IPS-18a (cell line): ENCODE data around the gene AGTR1.

Experiments used
- H3K27ac ChIP-seq: one replicate; pipeline ENCODE4 v1.5.1; 2013; ENCODE audit warnings: low read length
- H3K27me3 ChIP-seq: one replicate; pipeline ENCODE4 v1.6.1; 2013; ENCODE audit warnings: mild to moderate bottlenecking, low read length; ENCODE audit not compliant: control insufficient read depth, insufficient read depth
- H3K36me3 ChIP-seq: one replicate; pipeline ENCODE4 v1.6.1; 2013; ENCODE audit warnings: low read depth, low read length; ENCODE audit not compliant: control insufficient read depth
- H3K4me1 ChIP-seq: one replicate; pipeline ENCODE4 v1.6.1; 2013; ENCODE audit warnings: low read depth, low read length; ENCODE audit not compliant: control insufficient read depth
- H3K4me3 ChIP-seq: one replicate; pipeline ENCODE4 v1.5.1; 2013; ENCODE audit warnings: low read length
- H3K9ac ChIP-seq: one replicate; pipeline ENCODE4 v1.6.1; 2013; ENCODE audit warnings: mild to moderate bottlenecking, low read length, moderate library complexity
- H3K9me3 ChIP-seq: one replicate; pipeline ENCODE4 v1.6.1; 2013; ENCODE audit warnings: low read depth, low read length; ENCODE audit not compliant: control insufficient read depth

AGTR1 gene

DNA sequence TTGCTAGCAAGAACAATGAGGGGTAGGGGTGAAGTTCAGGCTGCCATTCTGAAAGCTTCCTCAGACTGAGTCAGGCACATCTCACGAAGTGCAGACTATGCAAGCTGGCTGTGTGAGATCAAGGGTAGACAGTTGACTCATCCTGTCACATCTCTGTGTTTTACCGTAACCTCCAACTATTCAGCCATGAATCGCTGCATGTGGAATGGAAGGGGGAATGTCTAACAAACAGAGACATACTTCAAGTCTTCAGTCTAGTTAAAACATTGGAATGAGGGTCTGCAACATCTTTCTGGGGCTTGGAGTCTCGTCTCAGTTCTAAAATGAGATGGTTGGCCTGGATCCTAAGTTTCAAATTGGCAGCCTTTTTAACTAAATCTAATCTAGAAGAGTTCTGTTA, 25.9 kb downstream of the AGTR1 start:
- H3K9me3 ChIP-seq, result no peaks in the 10 kb centered on the region
- H3K27me3 ChIP-seq, result no peaks in the 10 kb centered on the region
- H3K36me3 ChIP-seq, result no peaks in the 10 kb centered on the region
- no peak overlapping the region for H3K9ac ChIP-seq
- H3K27ac ChIP-seq, result no peak overlapping the region
- H3K4me1 ChIP-seq, result peaks cover 11% of the 10 kb centered on the region
- H3K4me3 ChIP-seq, result no peak overlapping the region

DNA sequence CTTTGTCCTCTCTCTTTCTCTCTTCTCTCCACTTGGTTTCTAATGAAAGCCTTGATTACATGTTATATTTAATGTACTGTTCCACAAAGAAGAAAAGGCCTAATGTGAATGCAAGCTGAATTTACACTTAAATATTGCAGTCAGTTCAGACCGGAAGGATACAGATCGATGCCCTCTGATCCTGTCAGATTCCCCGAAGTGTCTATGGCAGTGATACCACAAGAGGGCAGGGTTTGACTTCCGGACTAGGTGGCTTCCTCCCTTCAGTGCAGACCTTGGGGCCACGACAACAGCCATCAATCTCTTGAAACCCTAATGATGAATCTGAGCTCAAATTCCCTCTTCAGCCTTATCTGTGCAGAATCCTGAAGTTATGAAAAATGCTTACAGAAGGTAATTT, 29.5 kb downstream of the AGTR1 start:
- Histone ChIP-seq H3K9ac (no peak overlapping the region), H3K4me3 (no peak overlapping the region), H3K27ac (no peak overlapping the region), H3K4me1 (no peaks in the 10 kb centered on the region), H3K9me3 (no peaks in the 10 kb centered on the region), H3K27me3 (no peaks in the 10 kb centered on the region), H3K36me3 (no peaks in the 10 kb centered on the region)

DNA sequence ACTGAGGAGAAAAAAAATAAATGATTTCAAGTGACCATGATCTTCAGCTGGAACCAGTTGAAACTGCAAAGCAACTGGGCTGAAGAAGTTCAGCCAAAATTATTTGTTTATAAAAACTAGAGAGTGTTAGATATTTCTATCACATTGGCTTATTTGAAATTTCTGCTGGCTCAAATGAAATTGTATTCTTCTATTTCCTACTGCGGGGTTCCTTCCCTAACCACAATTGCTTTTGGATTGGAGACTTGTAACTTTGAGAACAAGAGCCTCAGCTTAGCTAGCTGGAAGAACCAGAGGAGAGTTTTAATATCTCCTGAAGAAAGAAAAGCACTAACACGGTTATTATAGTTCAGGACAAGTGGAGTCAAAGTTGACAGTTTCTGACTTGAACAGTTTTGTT, 31.1 kb downstream of the AGTR1 start:
- H3K27ac ChIP-seq, result no peak overlapping the region
- H3K4me3 ChIP-seq, result no peak overlapping the region
- no peak overlapping the region for H3K9ac ChIP-seq
- H3K27me3 ChIP-seq, result no peaks in the 10 kb centered on the region
- H3K4me1 ChIP-seq, result no peaks in the 10 kb centered on the region
- no peaks in the 10 kb centered on the region for H3K9me3 ChIP-seq
- H3K36me3 ChIP-seq, result no peaks in the 10 kb centered on the region

DNA sequence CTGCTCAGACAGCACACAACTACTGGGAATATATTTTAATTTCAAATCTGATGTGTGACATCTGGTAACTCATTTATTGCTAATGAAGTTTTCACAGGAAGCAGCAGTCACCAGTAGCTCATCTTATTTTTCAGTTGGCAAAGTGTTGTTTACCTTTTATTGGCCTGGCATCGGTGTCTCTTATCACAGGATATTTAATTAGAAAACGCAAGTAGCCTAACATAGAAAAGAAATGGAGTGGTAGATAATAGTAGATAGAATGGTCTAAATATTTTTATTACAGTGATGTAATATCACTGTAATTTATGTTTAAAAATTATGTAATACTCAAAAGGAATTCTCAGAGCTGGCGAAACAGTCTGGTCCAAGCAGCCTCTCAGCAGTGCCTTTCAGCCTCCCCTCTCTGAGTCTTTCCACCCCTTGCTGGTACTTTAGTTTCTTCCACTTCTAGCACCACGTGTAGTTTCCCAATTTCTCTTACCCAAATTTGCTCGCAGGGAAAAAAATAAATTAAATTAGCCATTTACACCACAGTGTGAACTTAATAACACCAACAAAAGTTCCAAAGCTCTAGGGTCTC, 31.9 kb downstream of the AGTR1 start:
- no peak overlapping the region for H3K4me3 ChIP-seq
- H3K9me3 ChIP-seq, result no peaks in the 10 kb centered on the region
- H3K9ac ChIP-seq, result no peak overlapping the region
- no peaks in the 10 kb centered on the region for H3K36me3 ChIP-seq
- no peak overlapping the region for H3K27ac ChIP-seq
- H3K4me1 ChIP-seq, result no peaks in the 10 kb centered on the region
- H3K27me3 ChIP-seq, result no peaks in the 10 kb centered on the region

DNA sequence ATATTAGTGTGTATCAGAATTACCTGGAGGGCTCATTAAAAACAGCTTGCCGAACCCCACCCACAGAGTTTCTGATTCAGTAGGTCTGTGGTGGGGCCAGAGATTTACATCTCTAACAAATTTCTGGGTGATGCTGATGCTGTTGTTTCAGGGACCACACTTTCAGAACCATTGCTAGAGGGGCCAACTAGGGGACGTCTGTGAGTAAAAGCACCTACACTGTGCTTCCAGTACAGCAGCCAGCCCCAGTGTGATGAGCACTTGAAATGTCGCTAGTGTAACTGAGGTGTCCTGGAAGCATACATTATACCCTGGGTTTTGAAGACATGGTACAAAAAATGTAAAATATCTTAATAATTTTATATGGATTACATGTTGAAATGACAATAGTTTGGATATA, 33.0 kb downstream of the AGTR1 start:
- Histone ChIP-seq H3K27me3 (no peaks in the 10 kb centered on the region), H3K4me3 (no peak overlapping the region), H3K36me3 (no peaks in the 10 kb centered on the region), H3K9ac (no peak overlapping the region), H3K9me3 (no peaks in the 10 kb centered on the region), H3K27ac (no peak overlapping the region), H3K4me1 (no peaks in the 10 kb centered on the region)

DNA sequence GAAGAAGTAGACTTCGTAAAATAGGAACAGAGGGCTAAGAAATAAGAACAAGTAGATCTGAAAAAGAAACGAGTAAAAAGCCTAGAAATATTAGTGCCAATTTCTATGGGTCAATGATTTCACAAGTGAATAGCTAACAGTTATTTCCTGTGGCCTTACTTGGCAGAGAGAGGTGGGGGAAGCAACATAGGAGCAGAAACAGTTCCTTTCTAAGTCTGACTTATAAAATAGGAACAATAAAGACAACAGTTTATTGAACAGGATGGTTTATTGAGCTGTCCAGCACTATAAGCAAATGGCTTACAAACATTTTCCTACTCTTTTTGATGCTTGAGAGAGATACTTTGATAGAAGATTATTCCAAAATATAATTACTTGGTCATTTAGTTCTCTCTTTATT, 37.9 kb downstream of the AGTR1 start:
- Histone ChIP-seq H3K36me3 (no peaks in the 10 kb centered on the region), H3K9ac (no peak overlapping the region), H3K27ac (no peak overlapping the region), H3K27me3 (no peaks in the 10 kb centered on the region), H3K4me1 (no peaks in the 10 kb centered on the region), H3K4me3 (no peak overlapping the region), H3K9me3 (no peaks in the 10 kb centered on the region)

DNA sequence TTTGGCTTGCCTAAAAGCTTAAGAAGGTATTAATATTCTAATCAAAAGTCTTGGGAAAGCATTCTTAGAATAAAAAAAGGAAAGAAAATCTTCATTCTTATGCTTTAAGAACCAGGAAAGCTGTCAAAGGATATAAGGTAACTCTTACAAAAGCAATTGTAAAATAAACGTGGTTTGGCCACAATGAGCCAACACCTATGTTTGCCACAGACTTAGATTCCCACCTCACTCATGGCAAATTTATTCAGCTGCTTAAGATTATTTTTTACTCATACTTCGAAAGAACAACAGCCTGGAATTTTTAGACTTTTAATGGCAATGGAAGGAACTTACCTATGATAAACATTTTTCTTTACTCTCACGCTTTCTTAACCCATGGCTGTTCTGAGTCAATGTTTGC, 38.4 kb downstream of the AGTR1 start:
- Histone ChIP-seq H3K9ac (no peak overlapping the region), H3K4me3 (no peak overlapping the region), H3K27me3 (no peaks in the 10 kb centered on the region), H3K9me3 (no peaks in the 10 kb centered on the region), H3K4me1 (no peaks in the 10 kb centered on the region), H3K36me3 (no peaks in the 10 kb centered on the region), H3K27ac (no peak overlapping the region)

DNA sequence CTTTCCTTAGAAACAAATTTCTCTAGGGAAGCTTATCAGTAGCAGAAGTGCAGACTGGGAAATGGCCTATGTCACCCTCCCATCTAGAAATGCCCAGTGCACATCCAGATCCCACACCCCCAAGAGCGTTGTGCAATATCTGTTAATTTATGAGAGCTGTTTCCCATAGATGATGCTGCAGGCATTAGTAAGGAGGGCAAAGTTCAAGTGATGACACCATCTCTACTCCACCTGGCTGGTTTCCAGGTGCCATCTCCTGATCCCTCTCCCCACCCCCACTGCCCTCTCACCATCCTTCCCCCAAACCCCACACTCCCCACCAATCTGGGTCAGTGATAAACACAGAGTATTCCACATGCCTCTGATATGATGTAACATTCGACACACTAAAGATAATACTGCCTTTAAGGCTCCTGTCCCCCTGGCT, 39.4 kb downstream of the AGTR1 start:
- Histone ChIP-seq H3K27ac (no peak overlapping the region), H3K9ac (no peak overlapping the region), H3K27me3 (no peaks in the 10 kb centered on the region), H3K9me3 (no peaks in the 10 kb centered on the region), H3K36me3 (no peaks in the 10 kb centered on the region), H3K4me3 (no peak overlapping the region), H3K4me1 (no peaks in the 10 kb centered on the region)

DNA sequence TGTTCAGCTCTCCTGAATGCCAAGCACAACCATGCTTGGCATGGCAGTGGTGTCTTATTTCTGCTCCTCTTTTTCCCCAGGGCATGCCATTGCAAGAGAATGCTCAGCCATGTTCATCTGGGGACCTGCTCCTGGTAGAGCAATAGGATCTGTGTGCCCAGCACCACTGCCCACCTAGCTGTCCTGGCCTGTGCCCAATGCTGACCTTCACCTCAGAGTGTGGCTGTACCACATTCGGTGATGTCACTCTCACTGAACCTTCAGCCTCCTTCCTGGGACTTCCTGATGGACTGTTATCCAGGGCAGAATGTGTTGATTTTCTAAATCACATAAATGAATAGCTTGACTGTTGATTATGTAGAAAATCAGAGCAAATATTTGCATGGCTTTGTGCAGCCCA, 42.0 kb downstream of the AGTR1 start:
- Histone ChIP-seq H3K36me3 (no peaks in the 10 kb centered on the region), H3K27ac (no peak overlapping the region), H3K4me3 (no peak overlapping the region), H3K27me3 (no peaks in the 10 kb centered on the region), H3K4me1 (no peaks in the 10 kb centered on the region), H3K9ac (no peak overlapping the region), H3K9me3 (no peaks in the 10 kb centered on the region)

DNA sequence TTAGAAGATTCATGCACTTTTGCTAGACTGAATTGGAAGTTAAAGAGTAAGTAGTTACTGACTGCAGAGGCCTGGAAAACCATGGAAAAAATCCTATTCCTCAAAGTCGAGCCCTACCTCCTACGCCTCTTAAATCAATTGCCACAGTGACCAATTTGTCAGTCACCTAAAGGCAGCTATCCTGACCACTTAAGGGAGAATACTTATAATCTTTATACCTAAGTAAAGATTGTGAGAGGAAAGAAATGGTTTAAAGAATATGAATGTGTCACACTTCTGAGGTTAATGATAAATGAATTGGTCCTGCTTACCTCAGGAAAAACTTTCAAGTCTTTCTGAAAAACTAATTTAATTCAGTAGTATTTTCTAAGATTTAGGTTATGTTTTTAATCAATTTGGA, 42.6 kb downstream of the AGTR1 start:
- Histone ChIP-seq H3K27ac (no peak overlapping the region), H3K9ac (no peak overlapping the region), H3K36me3 (no peaks in the 10 kb centered on the region), H3K9me3 (no peaks in the 10 kb centered on the region), H3K27me3 (no peaks in the 10 kb centered on the region), H3K4me1 (no peaks in the 10 kb centered on the region), H3K4me3 (no peak overlapping the region)

DNA sequence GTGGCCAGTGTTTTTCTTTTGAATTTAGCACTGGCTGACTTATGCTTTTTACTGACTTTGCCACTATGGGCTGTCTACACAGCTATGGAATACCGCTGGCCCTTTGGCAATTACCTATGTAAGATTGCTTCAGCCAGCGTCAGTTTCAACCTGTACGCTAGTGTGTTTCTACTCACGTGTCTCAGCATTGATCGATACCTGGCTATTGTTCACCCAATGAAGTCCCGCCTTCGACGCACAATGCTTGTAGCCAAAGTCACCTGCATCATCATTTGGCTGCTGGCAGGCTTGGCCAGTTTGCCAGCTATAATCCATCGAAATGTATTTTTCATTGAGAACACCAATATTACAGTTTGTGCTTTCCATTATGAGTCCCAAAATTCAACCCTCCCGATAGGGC, 43.5 kb downstream of the AGTR1 start:
- Histone ChIP-seq H3K9ac (no peak overlapping the region), H3K27me3 (no peaks in the 10 kb centered on the region), H3K36me3 (no peaks in the 10 kb centered on the region), H3K27ac (no peak overlapping the region), H3K4me3 (no peak overlapping the region), H3K9me3 (no peaks in the 10 kb centered on the region), H3K4me1 (no peaks in the 10 kb centered on the region)

DNA sequence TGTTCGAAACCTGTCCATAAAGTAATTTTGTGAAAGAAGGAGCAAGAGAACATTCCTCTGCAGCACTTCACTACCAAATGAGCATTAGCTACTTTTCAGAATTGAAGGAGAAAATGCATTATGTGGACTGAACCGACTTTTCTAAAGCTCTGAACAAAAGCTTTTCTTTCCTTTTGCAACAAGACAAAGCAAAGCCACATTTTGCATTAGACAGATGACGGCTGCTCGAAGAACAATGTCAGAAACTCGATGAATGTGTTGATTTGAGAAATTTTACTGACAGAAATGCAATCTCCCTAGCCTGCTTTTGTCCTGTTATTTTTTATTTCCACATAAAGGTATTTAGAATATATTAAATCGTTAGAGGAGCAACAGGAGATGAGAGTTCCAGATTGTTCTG, 44.4 kb downstream of the AGTR1 start:
- H3K9ac ChIP-seq, result no peak overlapping the region
- no peaks in the 10 kb centered on the region for H3K27me3 ChIP-seq
- H3K9me3 ChIP-seq, result no peaks in the 10 kb centered on the region
- H3K27ac ChIP-seq, result no peak overlapping the region
- H3K4me1 ChIP-seq, result no peaks in the 10 kb centered on the region
- H3K4me3 ChIP-seq, result no peak overlapping the region
- H3K36me3 ChIP-seq, result no peaks in the 10 kb centered on the region
